NCI-H524 (cell line): Measurements from ENCODE around the gene SEMA3B.

ENCODE experiments used
- DNase-seq, 2 experiments: peaks; one replicate each; lab custom pipeline; 2025; lab: John Stamatoyannopoulos, UW

Gene SEMA3B

DNA sequence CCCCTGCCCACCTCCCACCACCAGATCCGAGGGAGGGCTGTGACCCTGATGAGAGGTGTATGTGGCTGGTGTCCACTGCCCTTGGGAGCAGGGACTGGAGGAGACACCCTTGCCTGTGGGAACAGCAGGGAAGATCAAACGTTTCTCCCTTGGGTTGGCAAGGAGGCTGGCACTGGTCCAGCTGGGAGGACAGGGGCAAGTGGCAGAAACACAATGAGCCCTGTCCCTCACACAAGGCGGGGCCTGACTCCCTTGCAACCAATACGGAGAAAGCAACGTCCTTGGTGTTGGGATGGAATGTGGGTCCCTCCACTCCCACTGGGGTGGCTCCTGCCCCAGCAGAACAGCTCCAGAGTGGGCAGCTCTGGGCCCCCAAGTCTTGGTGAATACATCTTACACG lies 48.4 kb downstream of the SEMA3B start:
- no peak for DNase-seq

- DNase-seq: no peak
These were observed 49.2 kb downstream of the SEMA3B start for GRCh38 chr3:50318163-50318562.

DNA sequence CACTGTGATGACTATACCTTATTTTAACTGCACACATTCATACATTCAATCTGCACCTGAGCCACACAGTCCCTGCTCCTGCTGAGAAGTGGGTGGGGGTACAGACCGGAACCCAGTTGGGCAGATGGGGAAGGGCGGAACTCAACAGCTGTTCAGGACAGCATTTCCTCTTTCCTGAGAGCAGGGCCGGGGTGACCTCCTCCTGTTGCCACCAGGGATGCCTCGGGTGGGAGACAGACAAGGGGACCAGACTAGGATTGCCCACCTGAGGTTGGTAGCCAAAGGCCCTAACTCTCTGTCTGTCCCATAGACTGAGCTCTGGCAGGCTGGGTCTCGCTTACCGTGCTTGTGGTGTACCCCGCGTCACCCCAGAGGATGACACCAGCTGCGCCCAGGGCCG lies 49.7 kb downstream of the SEMA3B start:
- DNase-seq: no peak

DNA sequence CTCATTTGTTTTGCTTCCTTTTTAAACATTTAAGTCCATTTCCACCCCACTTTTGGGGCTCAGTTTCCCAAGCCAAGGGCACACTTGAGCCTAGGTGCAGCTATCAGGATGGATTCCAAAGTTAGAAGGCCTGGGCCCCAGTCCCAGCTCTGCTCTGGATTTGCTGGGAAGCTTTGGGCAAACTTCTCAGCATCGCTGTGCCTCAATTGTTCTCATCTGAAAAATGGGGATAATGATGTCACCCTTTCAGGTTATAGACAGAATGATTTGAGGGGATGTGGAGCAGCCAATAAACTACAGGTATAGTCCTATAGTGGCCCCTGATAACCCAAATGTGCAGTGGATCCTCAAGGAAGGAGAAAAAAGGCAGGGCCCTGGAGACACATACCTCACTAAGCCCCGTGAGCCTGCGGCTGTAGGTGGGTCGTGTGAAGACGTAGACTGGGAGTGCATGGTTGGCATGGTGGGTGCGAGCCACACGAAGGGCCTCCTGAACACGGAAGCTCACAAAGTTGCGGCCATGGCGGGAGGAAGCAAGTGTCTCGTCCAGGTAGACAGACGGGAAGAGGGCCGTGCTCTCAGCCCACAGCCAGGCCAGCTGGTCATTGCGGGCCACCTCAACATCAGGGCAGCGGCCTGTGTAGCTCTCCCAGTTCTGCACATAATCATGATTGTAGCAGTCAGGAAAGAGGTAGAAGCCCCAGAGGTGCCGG lies 50.4 kb downstream of the SEMA3B start:
- no peak for DNase-seq

- no peak for DNase-seq
These were observed 51.1 kb downstream of the SEMA3B start for GRCh38 chr3:50319894-50320625.

- no peak for DNase-seq
These were observed 51.9 kb downstream of the SEMA3B start for GRCh38 chr3:50320853-50321335.

DNA sequence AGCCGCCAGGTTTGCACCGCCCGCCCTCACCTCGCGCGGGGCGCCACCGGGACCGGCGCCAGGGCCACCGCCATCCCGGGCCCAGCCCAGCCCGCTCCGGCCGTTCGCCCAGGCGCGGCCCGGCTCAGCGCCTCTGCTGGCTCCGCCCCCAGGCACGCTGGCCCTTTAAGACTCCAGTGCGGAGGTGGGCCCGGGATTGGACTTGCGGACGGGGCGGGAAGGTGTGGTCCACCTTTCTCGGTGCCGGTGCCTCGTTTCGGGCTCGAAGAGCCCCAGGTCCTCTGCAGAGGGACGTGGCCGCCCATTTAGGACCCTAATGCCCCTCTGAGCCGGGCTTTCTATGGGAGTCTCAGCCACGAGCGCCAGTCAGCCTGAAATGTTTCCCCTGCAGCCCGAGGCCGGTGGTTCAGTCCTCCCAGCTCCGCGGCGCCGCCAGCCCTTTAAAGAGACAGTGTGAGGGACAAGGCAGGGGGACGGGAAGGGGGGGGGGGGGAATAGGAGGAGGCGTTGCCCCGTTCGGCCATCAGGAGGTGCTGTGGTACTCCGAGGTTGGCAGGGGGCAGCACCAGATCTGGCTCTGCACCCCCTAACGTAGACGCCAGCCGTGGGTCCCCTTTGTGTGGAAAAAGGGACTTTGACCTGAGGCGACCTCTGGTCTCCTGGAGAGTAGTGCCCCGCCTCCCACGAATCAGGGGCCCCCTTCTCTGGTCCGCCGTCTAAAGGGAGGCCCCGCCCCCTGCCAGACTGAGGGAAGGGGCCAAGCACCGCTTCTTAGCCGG lies 52.6 kb downstream of the SEMA3B start:
- DNase-seq: no peak

DNA sequence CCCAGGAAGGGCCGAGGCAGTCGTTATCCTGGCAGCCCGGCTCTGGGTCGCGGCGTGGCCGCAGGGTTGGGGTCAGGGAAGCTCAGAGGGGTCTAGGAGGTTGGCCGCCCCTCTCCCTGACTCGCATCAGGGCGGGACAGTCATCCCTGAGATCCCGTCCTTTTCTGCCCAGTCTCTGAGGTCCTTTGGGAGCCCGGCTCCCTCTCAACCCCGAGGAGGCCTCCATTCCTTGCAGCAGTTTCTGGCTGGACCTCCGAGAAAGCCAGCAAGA lies 53.1 kb downstream of the SEMA3B start:
- DNase-seq: no peak

GRCh38 chr3:50322386-50323091 lies 53.6 kb downstream of the SEMA3B start, which contains the start of gene HYAL2:
HYAL2 (minus strand) TSS chr3:50322745; CDS start chr3:50320489, 2,256 bp downstream.
- DNase-seq: no peak

DNA sequence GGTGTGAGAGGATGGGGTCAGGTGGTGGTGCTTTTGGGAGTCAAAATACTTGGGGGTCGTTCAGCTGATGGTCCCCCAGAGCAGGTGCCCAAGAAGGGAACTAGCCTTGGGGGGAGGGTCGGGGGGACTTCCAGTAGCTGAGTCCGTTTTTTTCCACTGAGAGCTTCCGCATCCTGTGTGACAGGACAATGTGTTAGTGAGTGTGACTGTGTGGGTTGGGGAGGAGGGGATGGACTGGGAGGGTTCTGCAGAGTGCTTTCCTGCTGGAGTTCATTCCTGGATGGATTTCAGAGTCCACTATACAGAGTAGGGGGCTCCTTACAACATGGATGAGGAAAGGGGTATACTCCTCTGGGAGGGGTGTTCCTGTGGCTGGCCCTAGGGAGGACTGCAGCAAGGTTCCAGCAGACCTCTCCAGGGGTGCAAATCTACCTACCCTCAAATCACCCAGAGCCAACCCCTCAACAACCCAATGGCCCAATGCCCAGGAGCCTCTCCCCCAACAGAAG lies 54.2 kb downstream of the SEMA3B start:
- DNase-seq: no peak

DNA sequence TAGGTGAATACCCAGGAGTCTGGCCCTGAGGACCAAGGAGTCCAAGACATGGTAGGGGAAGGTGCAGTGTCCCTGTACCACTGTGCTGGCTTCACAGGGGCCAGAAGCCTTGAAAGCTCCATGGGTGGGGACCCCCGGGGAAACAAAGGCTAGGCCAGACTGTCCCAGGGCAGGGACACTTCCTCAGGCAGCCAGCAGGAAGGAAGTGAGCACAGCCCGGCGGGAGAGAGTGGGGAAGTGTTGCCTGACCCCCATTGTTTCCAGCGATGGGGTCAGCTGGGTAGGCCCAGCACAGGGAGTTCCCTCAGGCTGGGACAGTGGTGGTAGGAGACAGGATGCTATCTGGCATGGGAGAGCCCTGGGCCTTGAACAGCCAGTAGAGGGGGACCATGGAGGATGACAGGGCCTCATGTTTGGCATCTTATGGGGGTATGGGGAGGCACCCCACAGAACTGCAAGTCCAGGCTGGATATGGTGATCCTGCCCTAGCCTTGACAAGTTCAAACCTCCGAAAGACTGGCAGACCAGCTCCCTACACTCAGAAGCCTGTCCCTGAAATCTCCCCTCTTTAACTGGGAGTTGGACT lies 54.8 kb downstream of the SEMA3B start:
- no peak for DNase-seq

GRCh38 chr3:50324351-50325112 lies 55.6 kb downstream of the SEMA3B start:
- DNase-seq: peak; percentile 33 to 61

DNA sequence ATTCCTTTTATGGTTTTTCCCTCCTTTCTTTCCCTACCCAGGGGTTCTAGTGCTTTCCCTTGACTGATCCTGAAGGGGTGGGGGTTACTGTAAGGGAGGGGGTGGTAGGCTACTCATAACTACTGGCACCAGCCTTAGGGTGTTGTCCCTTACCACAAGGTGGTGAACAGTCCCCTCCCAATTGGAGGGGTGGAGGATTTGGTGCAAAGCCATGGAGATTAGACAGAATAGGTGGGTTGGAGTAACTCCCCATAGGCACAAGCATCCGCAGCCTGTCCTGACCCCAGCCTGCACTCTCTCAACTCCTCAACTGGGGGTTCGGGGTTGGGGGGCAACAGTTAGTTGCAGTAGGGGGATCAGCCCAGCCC lies 56.1 kb downstream of the SEMA3B start:
- DNase-seq: no peak

DNA sequence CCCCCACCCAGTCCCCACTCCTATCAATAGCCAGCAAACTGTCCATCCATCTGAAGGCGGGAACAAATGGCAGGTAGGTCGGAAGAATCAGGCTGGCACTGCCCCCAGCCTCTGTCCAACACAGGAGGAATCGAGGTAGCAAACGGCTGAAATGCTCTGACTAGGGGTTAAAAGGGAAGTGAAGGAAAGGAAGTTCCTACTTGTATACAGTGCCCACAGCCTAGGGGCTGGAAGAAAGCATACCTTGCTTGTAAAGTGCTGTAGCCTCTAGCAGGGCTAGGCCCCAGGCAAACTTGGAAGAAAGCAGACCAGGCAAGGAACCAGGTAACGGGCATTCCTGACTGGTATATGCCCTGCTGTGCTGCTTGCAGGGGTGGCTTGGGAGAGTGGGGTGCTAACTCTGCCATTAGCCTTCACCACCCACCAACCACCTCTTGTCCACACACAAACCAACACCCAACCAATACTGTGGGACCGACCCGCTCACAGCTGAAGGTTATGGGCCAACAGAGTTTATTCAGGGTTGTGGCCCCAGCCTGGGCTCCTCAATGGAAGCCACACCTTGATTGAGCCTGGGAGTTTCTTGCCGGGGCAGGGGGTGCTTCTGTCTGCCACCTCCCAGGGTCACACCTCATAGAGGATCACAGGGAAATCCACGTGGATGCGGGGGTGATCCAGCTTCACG lies 56.7 kb downstream of the SEMA3B start:
- no peak for DNase-seq

DNA sequence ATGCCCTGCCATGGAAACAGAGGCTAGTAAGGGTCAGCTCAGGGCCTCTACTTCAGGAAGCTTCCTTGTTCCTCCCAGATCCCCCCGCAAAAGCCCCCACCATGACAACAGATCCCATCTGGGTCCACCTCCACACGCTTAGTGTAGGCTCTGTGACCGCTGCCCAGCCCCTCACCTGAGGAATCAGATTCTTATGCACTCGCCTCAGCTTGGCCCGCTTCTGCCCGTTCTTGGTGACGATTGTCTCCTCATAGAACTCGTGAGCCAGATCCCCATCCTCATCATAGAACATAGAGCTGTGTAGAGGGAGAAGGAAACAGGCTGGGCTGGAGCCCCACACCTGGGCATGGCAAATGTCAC lies 57.2 kb downstream of the SEMA3B start:
- no peak for DNase-seq

GRCh38 chr3:50327129-50327528 lies 58.2 kb downstream of the SEMA3B start:
- DNase-seq: no peak
